CD4-positive, alpha-beta T cell treated with Interleukin-15 for 1 hour (primary cell): ENCODE measurements around the gene PANK4.
"Not testable (repeated sequence)": the region's sequence is repeated elsewhere in the genome, so short reads cannot be mapped to it uniquely, and the experiment has no call there.

Source experiments
- DNase-seq: peaks from one replicate; pipeline ENCODE4 v3.0.0-alpha.2; 2020

Gene PANK4

GRCh38 chr1:2525920-2526823 is at the start of gene PANK4:
Gene PANK4, minus strand, starts transcription at chr1:2526596. Its CDS starts 9 bp downstream, at chr1:2526587.
- peak; percentile 89 for DNase-seq

GRCh38 chr1:2574350-2574749 is 48.0 kb upstream of the PANK4 start:
- no peak for DNase-seq

- no peak for DNase-seq
These were observed 47.0 kb upstream of the PANK4 start for GRCh38 chr1:2573250-2573920.

- no peak for DNase-seq
These were observed 45.0 kb upstream of the PANK4 start for GRCh38 chr1:2571348-2571747.

- DNase-seq, result no peak
These were observed 43.9 kb upstream of the PANK4 start for GRCh38 chr1:2570332-2570731.

- not testable (repeated sequence) for DNase-seq
These were observed 43.3 kb upstream of the PANK4 start for GRCh38 chr1:2569703-2570102.

GRCh38 chr1:2569060-2569459 is 42.7 kb upstream of the PANK4 start:
- no peak for DNase-seq

- DNase-seq, result not testable (repeated sequence)
These were observed 41.9 kb upstream of the PANK4 start for GRCh38 chr1:2568187-2568816.

- no peak for DNase-seq
These were observed 40.8 kb upstream of the PANK4 start for GRCh38 chr1:2567083-2567679.

- no peak for DNase-seq
These were observed 40.0 kb upstream of the PANK4 start for GRCh38 chr1:2566101-2567045.

GRCh38 chr1:2564815-2565374 is 38.5 kb upstream of the PANK4 start:
- DNase-seq, result no peak

GRCh38 chr1:2564006-2564814 is 37.8 kb upstream of the PANK4 start:
- DNase-seq, result no peak

GRCh38 chr1:2563205-2563604 is 36.8 kb upstream of the PANK4 start:
- DNase-seq, result no peak

GRCh38 chr1:2561898-2562895 is 35.8 kb upstream of the PANK4 start:
- DNase-seq, result no peak

GRCh38 chr1:2561446-2561845 is 35.0 kb upstream of the PANK4 start:
- no peak for DNase-seq

GRCh38 chr1:2560299-2561073 is 34.1 kb upstream of the PANK4 start:
- DNase-seq, result no peak

- no peak for DNase-seq
These were observed 33.3 kb upstream of the PANK4 start for GRCh38 chr1:2559509-2560298.

- no peak for DNase-seq
These were observed 32.5 kb upstream of the PANK4 start for GRCh38 chr1:2558861-2559260.
